Measurements from ENCODE around the gene HIVEP1. TPM values are rescaled to one million over a fixed set of nuclear protein-coding genes. Genes with fewer than 3 reads are reported as not detected.

The HIVEP1 gene
- total RNA-seq, 1 experiment from 2014 or later = 24.2 TPM

GRCh38 chr6:12012558-12013306, 620 bp downstream of the HIVEP1 start:
- CTCF ChIA-PET = interaction anchor here (0.6 to 0.7 kb wide), 2 partner anchors 359 to 992 kb away, joined by 3 to 6 read pairs; no protein-coding TSS in a partner anchor
- H3F3A ChIP-seq (ENCODE audit: insufficient read depth, low read depth) = peaks cover 39% of the 10 kb centered on the region
- peak overlapping the region; percentile 96 for H3K4me2 ChIP-seq
- no peaks in the 10 kb centered on the region for H3K27me3 ChIP-seq (ENCODE audit: insufficient read depth, low read depth)
- peaks cover 42% of the 10 kb centered on the region for H3K79me2 ChIP-seq (ENCODE audit: low read depth)
- peaks cover 29% of the 10 kb centered on the region for H3K4me1 ChIP-seq (replicated peaks; ENCODE audit: insufficient read depth)
- 0 out of 2 replicates have a peak, but pooled peaks have one; percentile 11 for TF ChIP-seq CTCF (conservative IDR thresholded peaks at IDR 0.05)
- no peak for TF ChIP-seq EZH2 (IDR thresholded peaks at IDR 0.05; ENCODE audit: low read depth)
- peak overlapping the region; percentile 71 for H3K4me3 ChIP-seq
- H3K9me2 ChIP-seq (ENCODE audit: insufficient read depth) = no peaks in the 10 kb centered on the region
- POLR2A ChIA-PET (ENCODE audit: unreplicated experiment) = interaction anchor here (0.7 to 0.8 kb wide), 4 partner anchors 162 to 311 kb away, joined by 3 to 6 read pairs (median 4); no protein-coding TSS in a partner anchor
- H3K9me3 ChIP-seq (ENCODE audit: insufficient read depth, low read depth) = peaks cover 12% of the 10 kb centered on the region
- no TSS peak for BruUV-seq (replicated peaks)
- intact Hi-C loops (cut with micrococcal nuclease; ENCODE audit: unreplicated experiment) = loop anchor here (2.0 to 5.0 kb wide), 3 partner anchors 135 to 594 kb away; no protein-coding TSS in a partner anchor
- peak overlapping the region; percentile 79 for H2AFZ ChIP-seq
- peak; percentile 75 to 86 for DNase-seq
- H3K36me3 ChIP-seq (ENCODE audit: low read depth) = peaks cover 32% of the 10 kb centered on the region
- no peaks in the 10 kb centered on the region for H4K20me1 ChIP-seq (ENCODE audit: insufficient read depth)
- H3K27ac ChIP-seq = peak overlapping the region; percentile 67

DNA sequence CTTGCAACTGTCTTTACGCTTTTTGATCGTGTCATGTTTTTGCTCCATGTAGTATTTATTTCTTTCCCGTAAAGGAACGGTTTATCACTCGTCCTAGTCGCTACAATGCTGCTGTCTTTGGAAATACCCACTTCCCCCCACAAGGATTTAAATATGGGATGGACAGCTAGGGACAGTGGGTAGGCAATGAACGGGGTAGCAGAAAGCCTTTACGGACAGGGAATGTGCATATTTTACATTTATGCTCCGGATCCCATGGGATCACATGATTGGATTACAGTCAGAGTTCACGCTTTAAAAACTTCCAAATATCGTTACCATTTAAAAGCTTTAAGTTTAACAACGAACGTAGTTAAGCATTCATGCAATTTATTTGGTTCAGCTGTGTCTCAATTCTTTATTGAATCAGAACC, 1.2 kb downstream of the HIVEP1 start:
- peaks cover 42% of the 10 kb centered on the region for H3K79me2 ChIP-seq (ENCODE audit: low read depth)

More for the DNA sequence above, 1.2 kb downstream of the HIVEP1 start:
- Histone ChIP-seq H3K36me3 (ENCODE audit: low read depth) (peaks cover 32% of the 10 kb centered on the region), H3F3A (ENCODE audit: insufficient read depth, low read depth) (peaks cover 33% of the 10 kb centered on the region), H3K27me3 (ENCODE audit: insufficient read depth, low read depth) (no peaks in the 10 kb centered on the region), H2AFZ (peak overlapping the region; percentile 79), H3K4me3 (peak overlapping the region; percentile 71), H3K4me1 (replicated peaks; ENCODE audit: insufficient read depth) (peaks cover 25% of the 10 kb centered on the region), H3K27ac (peak overlapping the region; percentile 67), H3K4me2 (peak overlapping the region; percentile 96), H4K20me1 (ENCODE audit: insufficient read depth) (no peaks in the 10 kb centered on the region), H3K9me2 (ENCODE audit: insufficient read depth) (no peaks in the 10 kb centered on the region), H3K9me3 (ENCODE audit: insufficient read depth, low read depth) (peaks cover 12% of the 10 kb centered on the region)
- TF ChIP-seq EZH2 (IDR thresholded peaks at IDR 0.05; ENCODE audit: low read depth) (no peak), CTCF (conservative IDR thresholded peaks at IDR 0.05) (no peak)
- intact Hi-C loops (cut with micrococcal nuclease; ENCODE audit: unreplicated experiment) = loop anchor here (2.0 to 5.0 kb wide), 3 partner anchors 134 to 593 kb away; no protein-coding TSS in a partner anchor
- DNase-seq = no peak
- BruUV-seq (replicated peaks) = TSS peak; percentile 24
- ChIA-PET CTCF (no interaction called here), POLR2A (ENCODE audit: unreplicated experiment) (interaction anchor here (0.7 kb wide), 2 partner anchors 162 to 300 kb away, joined by 3 to 5 read pairs; no protein-coding TSS in a partner anchor)

Data from PC-9 (cell line).